Measurements from ENCODE around the gene STON2. TPM values are rescaled to one million over a fixed set of nuclear protein-coding genes. Genes with fewer than 3 reads are reported as not detected.

STON2 gene
- total RNA-seq, 3 donors from 2014 or later (not counting 1 experiment from before 2014, with no cell fraction given) = 1.7 to 4.8 (median 3.8) TPM

DNA sequence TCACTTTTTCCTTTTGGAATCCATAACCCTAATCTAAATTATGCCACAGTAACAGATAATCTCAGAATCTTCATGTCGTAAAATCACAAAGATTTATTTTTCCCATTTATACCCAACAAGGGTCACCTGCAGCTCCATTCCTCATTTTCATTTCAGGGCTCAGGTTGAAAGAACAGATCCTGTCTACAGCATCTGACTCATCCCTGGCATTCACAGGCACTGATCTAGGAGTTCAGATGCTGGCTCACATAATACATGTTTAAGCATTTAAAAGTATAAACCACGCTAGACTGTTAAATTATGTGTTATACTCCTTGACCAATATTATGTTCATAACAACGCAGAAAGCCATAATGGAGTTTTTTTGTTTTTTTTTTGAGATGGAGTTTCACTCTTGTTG, 58.3 kb downstream of the STON2 start:
- no peaks in the 10 kb centered on the region for H3K27me3 ChIP-seq (ENCODE audit: control insufficient read depth, insufficient read depth, low read length)
- TF ChIP-seq, protein P1, sequence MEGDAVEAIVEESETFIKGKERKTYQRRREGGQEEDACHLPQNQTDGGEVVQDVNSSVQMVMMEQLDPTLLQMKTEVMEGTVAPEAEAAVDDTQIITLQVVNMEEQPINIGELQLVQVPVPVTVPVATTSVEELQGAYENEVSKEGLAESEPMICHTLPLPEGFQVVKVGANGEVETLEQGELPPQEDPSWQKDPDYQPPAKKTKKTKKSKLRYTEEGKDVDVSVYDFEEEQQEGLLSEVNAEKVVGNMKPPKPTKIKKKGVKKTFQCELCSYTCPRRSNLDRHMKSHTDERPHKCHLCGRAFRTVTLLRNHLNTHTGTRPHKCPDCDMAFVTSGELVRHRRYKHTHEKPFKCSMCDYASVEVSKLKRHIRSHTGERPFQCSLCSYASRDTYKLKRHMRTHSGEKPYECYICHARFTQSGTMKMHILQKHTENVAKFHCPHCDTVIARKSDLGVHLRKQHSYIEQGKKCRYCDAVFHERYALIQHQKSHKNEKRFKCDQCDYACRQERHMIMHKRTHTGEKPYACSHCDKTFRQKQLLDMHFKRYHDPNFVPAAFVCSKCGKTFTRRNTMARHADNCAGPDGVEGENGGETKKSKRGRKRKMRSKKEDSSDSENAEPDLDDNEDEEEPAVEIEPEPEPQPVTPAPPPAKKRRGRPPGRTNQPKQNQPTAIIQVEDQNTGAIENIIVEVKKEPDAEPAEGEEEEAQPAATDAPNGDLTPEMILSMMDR (IDR thresholded peaks at IDR 0.05) = no peak
- H3K36me3 Mint-ChIP-seq = no peaks in the 10 kb centered on the region
- 93% methylated on average over 1 of the region's 3 CpGs for WGBS (ENCODE audit: insufficient coverage)
- no peak overlapping the region for H3K27ac Mint-ChIP-seq
- H3K9me3 Mint-ChIP-seq = no peaks in the 10 kb centered on the region
- H3K4me3 ChIP-seq (ENCODE audit: low read length) = no peak overlapping the region
- intact Hi-C loops (cut with micrococcal nuclease) = no loop called here
- no peak overlapping the region for H3K4me3 Mint-ChIP-seq
- no peaks in the 10 kb centered on the region for H3K36me3 ChIP-seq (ENCODE audit: control insufficient read depth, insufficient read depth, low read length)
- no peaks in the 10 kb centered on the region for H3K4me1 ChIP-seq (ENCODE audit: control insufficient read depth, insufficient read depth, low read length)
- H3K4me1 Mint-ChIP-seq = no peaks in the 10 kb centered on the region
- DNase-seq (no peak), ATAC-seq (no peak)
- H3K9me3 ChIP-seq (ENCODE audit: control insufficient read depth, insufficient read depth, low read length) = no peaks in the 10 kb centered on the region
- H3K27me3 Mint-ChIP-seq (ENCODE audit: low read depth in 2 of 2) = peaks cover under 1 to 12% of the 10 kb centered on the region in 2 donors
- no peak overlapping the region for H3K27ac ChIP-seq (ENCODE audit: low read length)

DNA sequence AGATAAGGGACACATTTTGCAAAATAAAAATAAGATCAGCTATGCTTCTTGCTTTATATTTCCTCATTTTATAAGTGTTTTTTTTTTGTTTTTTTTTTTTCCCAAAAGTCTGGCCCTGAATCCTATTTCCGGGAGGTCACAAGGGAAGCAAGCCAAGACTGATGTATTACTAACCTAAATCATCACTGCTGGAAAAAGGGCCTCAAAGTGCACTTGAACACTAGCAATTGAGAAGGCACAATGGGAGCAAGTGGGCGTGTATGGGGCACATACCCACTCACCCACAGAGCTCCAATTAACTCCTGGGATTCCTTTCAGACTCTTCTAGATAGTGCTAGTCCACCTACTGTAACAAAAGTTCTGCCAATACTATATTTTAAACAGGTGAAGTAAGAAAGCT, 58.8 kb downstream of the STON2 start:
- ATAC-seq (no peak), DNase-seq (no peak)
- 94% methylated on average over 2 of the region's 2 CpGs for WGBS (ENCODE audit: insufficient coverage)
- TF ChIP-seq, protein P1 (IDR thresholded peaks at IDR 0.05) = no peak
- no peak overlapping the region for H3K27ac Mint-ChIP-seq
- H3K36me3 ChIP-seq (ENCODE audit: control insufficient read depth, insufficient read depth, low read length) = no peaks in the 10 kb centered on the region
- peaks cover 4 to 10% of the 10 kb centered on the region in 2 donors for H3K27me3 Mint-ChIP-seq (ENCODE audit: low read depth in 2 of 2)
- intact Hi-C loops (cut with micrococcal nuclease) = no loop called here
- H3K36me3 Mint-ChIP-seq = no peaks in the 10 kb centered on the region
- H3K4me3 ChIP-seq (ENCODE audit: low read length) = no peak overlapping the region
- H3K4me3 Mint-ChIP-seq = no peak overlapping the region
- H3K9me3 ChIP-seq (ENCODE audit: control insufficient read depth, insufficient read depth, low read length) = no peaks in the 10 kb centered on the region
- H3K4me1 Mint-ChIP-seq = no peaks in the 10 kb centered on the region
- H3K27me3 ChIP-seq (ENCODE audit: control insufficient read depth, insufficient read depth, low read length) = no peaks in the 10 kb centered on the region
- H3K4me1 ChIP-seq (ENCODE audit: control insufficient read depth, insufficient read depth, low read length) = no peaks in the 10 kb centered on the region
- no peak overlapping the region for H3K27ac ChIP-seq (ENCODE audit: low read length)
- no peaks in the 10 kb centered on the region for H3K9me3 Mint-ChIP-seq

DNA sequence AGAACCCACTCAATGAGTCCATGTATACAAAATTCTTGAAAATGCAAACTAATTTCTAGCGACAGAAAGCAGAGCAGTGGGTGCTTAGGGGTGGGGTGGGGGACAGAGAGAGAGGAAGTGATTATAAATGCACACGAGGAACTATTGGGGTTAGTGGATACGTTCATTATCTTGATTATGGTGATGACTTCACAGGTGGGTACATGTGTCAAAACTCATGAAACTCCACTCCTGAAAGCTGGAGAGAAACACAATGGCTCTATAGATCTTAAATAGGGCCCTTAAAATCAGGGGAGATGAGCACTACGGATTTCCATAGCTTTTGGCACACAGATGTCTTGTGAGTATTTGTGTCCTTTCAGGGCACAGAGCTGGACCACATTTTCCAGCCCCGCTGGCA, 59.9 kb downstream of the STON2 start:
- Mint-ChIP-seq H3K27me3 (ENCODE audit: low read depth in 2 of 2) (peaks cover 6 to 10% of the 10 kb centered on the region in 2 donors), H3K4me1 (no peaks in the 10 kb centered on the region), H3K36me3 (no peaks in the 10 kb centered on the region), H3K27ac (no peak overlapping the region), H3K4me3 (no peak overlapping the region), H3K9me3 (no peaks in the 10 kb centered on the region)
- Histone ChIP-seq H3K27me3 (ENCODE audit: control insufficient read depth, insufficient read depth, low read length) (no peaks in the 10 kb centered on the region), H3K9me3 (ENCODE audit: control insufficient read depth, insufficient read depth, low read length) (no peaks in the 10 kb centered on the region), H3K4me3 (ENCODE audit: low read length) (no peak overlapping the region), H3K4me1 (ENCODE audit: control insufficient read depth, insufficient read depth, low read length) (no peaks in the 10 kb centered on the region), H3K27ac (ENCODE audit: low read length) (no peak overlapping the region), H3K36me3 (ENCODE audit: control insufficient read depth, insufficient read depth, low read length) (no peaks in the 10 kb centered on the region)
- 74% methylated on average over 5 of the region's 5 CpGs for WGBS (ENCODE audit: insufficient coverage)
- intact Hi-C loops (cut with micrococcal nuclease) = no loop called here
- DNase-seq (no peak), ATAC-seq (no peak)
- TF ChIP-seq, protein P1 (IDR thresholded peaks at IDR 0.05) = no peak

DNA sequence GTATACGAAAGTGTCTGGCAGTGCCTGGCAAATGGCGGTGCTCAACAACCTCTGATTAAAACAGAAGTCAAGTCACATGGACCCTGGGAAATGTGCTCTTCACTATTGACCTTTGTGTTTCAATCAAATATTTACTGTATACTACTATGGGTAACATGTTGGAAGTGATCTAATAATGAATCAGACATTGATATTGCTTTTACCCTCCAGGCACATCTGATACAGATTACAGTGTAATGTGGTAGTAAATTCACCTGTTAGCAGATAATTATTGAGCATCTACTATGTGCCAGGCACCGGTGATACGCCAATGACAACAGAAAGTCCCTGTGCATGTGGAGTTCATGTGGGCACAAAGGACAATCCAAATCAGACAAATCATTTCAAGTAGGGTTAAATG, 63.1 kb downstream of the STON2 start:
- no peak overlapping the region for H3K4me3 ChIP-seq (ENCODE audit: low read length)
- TF ChIP-seq, protein P1 (IDR thresholded peaks at IDR 0.05) = no peak
- WGBS (ENCODE audit: insufficient coverage) = 91% methylated on average over 4 of the region's 4 CpGs
- DNase-seq (no peak), ATAC-seq (no peak)
- no peak overlapping the region for H3K27ac Mint-ChIP-seq
- peaks cover 6 to 9% of the 10 kb centered on the region in 2 donors for H3K27me3 Mint-ChIP-seq (ENCODE audit: low read depth in 2 of 2)
- H3K36me3 Mint-ChIP-seq = no peaks in the 10 kb centered on the region
- H3K4me1 ChIP-seq (ENCODE audit: control insufficient read depth, insufficient read depth, low read length) = no peaks in the 10 kb centered on the region
- H3K9me3 Mint-ChIP-seq = no peaks in the 10 kb centered on the region
- H3K4me3 Mint-ChIP-seq = no peak overlapping the region
- H3K27me3 ChIP-seq (ENCODE audit: control insufficient read depth, insufficient read depth, low read length) = no peaks in the 10 kb centered on the region
- no peaks in the 10 kb centered on the region for H3K36me3 ChIP-seq (ENCODE audit: control insufficient read depth, insufficient read depth, low read length)
- H3K9me3 ChIP-seq (ENCODE audit: control insufficient read depth, insufficient read depth, low read length) = no peaks in the 10 kb centered on the region
- intact Hi-C loops (cut with micrococcal nuclease) = no loop called here
- H3K27ac ChIP-seq (ENCODE audit: low read length) = no peak overlapping the region
- no peaks in the 10 kb centered on the region for H3K4me1 Mint-ChIP-seq
